ENCODE data around the gene WBP2. TPM values are rescaled to one million over a fixed set of nuclear protein-coding genes. Genes with fewer than 3 reads are reported as not detected.

WBP2 gene
- total and polyA plus RNA-seq, 2 of the 13 experiments (the other 11 are each of a cell fraction or from before 2014, with no cell fraction given): 29.2 to 29.5 TPM

DNA sequence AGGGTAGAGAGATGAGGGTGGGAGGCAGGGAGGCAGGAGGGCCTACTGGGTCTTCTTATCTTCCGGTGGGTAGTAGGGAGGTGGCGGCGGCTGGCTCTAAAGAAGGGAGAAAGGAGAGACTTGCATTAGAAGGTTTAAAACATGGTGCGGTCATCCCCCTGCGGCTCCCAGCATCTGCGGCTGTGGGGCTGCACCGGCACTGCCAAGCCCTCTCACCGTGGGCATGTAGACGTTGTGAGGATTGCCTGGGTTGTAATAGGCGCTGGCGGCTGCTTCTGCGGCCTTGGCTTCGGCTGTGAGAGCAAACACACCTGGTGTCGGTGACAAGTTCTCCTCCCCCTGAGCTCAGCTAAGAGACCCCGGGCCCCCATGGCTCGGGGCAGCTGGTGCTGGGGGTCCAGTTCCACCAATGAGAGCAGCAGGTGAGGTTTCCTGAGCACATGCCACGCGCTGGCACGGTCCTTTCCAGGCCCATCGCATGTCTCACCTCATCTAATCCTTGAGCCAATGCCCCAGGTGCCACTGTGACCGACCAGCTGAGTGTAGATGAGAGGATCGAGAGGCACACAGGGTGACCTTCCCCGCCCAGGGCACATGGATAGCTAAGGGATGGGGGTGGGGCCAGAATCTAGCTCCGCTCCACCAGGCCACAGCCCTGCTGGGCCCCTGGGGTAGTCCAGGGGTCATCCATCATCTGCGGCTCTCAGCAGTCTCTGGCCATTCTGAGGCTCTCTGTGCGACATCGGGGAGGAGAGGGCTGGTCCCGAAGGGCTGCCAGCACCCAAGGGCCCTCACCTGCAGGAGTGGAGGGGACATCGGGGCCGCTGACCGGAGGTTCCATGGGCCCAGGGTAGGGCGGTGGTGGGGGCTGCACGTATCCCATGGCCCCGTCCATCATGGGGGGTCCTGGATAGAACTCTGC is 8.2 kb downstream of the WBP2 start (continued):
- TF ChIP-seq, protein P1, sequence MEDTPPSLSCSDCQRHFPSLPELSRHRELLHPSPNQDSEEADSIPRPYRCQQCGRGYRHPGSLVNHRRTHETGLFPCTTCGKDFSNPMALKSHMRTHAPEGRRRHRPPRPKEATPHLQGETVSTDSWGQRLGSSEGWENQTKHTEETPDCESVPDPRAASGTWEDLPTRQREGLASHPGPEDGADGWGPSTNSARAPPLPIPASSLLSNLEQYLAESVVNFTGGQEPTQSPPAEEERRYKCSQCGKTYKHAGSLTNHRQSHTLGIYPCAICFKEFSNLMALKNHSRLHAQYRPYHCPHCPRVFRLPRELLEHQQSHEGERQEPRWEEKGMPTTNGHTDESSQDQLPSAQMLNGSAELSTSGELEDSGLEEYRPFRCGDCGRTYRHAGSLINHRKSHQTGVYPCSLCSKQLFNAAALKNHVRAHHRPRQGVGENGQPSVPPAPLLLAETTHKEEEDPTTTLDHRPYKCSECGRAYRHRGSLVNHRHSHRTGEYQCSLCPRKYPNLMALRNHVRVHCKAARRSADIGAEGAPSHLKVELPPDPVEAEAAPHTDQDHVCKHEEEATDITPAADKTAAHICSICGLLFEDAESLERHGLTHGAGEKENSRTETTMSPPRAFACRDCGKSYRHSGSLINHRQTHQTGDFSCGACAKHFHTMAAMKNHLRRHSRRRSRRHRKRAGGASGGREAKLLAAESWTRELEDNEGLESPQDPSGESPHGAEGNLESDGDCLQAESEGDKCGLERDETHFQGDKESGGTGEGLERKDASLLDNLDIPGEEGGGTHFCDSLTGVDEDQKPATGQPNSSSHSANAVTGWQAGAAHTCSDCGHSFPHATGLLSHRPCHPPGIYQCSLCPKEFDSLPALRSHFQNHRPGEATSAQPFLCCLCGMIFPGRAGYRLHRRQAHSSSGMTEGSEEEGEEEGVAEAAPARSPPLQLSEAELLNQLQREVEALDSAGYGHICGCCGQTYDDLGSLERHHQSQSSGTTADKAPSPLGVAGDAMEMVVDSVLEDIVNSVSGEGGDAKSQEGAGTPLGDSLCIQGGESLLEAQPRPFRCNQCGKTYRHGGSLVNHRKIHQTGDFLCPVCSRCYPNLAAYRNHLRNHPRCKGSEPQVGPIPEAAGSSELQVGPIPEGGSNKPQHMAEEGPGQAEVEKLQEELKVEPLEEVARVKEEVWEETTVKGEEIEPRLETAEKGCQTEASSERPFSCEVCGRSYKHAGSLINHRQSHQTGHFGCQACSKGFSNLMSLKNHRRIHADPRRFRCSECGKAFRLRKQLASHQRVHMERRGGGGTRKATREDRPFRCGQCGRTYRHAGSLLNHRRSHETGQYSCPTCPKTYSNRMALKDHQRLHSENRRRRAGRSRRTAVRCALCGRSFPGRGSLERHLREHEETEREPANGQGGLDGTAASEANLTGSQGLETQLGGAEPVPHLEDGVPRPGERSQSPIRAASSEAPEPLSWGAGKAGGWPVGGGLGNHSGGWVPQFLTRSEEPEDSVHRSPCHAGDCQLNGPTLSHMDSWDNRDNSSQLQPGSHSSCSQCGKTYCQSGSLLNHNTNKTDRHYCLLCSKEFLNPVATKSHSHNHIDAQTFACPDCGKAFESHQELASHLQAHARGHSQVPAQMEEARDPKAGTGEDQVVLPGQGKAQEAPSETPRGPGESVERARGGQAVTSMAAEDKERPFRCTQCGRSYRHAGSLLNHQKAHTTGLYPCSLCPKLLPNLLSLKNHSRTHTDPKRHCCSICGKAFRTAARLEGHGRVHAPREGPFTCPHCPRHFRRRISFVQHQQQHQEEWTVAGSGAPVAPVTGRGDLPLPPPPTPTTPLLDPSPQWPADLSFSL (CRISPR knock-in tag; IDR thresholded peaks at IDR 0.05): peak; percentile 59; the same call in 1 of the 2 replicates
- TF ChIP-seq GPN1 (CRISPR knock-in tag; IDR thresholded peaks at IDR 0.05; ENCODE audit: borderline replicate concordance): no peak
- no peak for TF ChIP-seq SIN3A (IDR thresholded peaks at IDR 0.05; ENCODE audit: borderline replicate concordance, low read depth, low read length)
- no peak for TF ChIP-seq ARNT (IDR thresholded peaks at IDR 0.05)
- TF ChIP-seq ZNF460 (CRISPR knock-in tag; IDR thresholded peaks at IDR 0.05; ENCODE audit: borderline replicate concordance): peak; percentile 24; the same call in 1 of the 2 replicates
- TF ChIP-seq RFX5 (IDR thresholded peaks at IDR 0.05; ENCODE audit: low read depth, low read length): no peak
- TF ChIP-seq SRSF4 (IDR thresholded peaks at IDR 0.05; ENCODE audit: low read depth, low read length, poor library complexity, severe bottlenecking): no peak
- TF ChIP-seq NFYC (CRISPR knock-in tag; IDR thresholded peaks at IDR 0.05): peak; percentile 71
- TF ChIP-seq, protein P2, sequence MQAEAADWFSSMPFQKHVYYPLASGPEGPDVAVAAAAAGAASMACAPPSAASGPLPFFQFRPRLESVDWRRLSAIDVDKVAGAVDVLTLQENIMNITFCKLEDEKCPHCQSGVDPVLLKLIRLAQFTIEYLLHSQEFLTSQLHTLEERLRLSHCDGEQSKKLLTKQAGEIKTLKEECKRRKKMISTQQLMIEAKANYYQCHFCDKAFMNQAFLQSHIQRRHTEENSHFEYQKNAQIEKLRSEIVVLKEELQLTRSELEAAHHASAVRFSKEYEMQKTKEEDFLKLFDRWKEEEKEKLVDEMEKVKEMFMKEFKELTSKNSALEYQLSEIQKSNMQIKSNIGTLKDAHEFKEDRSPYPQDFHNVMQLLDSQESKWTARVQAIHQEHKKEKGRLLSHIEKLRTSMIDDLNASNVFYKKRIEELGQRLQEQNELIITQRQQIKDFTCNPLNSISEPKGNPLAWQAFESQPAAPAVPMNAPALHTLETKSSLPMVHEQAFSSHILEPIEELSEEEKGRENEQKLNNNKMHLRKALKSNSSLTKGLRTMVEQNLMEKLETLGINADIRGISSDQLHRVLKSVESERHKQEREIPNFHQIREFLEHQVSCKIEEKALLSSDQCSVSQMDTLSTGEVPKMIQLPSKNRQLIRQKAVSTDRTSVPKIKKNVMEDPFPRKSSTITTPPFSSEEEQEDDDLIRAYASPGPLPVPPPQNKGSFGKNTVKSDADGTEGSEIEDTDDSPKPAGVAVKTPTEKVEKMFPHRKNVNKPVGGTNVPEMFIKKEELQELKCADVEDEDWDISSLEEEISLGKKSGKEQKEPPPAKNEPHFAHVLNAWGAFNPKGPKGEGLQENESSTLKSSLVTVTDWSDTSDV (CRISPR knock-in tag; IDR thresholded peaks at IDR 0.05): no peak; the same call in 1 of the 2 replicates
- TF ChIP-seq ZNF607 (CRISPR knock-in tag; IDR thresholded peaks at IDR 0.05; ENCODE audit: borderline replicate concordance): 0 out of 2 replicates have a peak, but pooled peaks have one; percentile 36
- no peak for TF ChIP-seq ZFAT (CRISPR knock-in tag; conservative IDR thresholded peaks at IDR 0.05)
- TF ChIP-seq, protein P3, sequence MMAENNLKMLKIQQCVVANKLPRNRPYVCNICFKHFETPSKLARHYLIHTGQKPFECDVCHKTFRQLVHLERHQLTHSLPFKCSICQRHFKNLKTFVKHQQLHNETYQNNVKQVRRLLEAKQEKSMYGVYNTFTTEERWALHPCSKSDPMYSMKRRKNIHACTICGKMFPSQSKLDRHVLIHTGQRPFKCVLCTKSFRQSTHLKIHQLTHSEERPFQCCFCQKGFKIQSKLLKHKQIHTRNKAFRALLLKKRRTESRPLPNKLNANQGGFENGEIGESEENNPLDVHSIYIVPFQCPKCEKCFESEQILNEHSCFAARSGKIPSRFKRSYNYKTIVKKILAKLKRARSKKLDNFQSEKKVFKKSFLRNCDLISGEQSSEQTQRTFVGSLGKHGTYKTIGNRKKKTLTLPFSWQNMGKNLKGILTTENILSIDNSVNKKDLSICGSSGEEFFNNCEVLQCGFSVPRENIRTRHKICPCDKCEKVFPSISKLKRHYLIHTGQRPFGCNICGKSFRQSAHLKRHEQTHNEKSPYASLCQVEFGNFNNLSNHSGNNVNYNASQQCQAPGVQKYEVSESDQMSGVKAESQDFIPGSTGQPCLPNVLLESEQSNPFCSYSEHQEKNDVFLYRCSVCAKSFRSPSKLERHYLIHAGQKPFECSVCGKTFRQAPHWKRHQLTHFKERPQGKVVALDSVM (CRISPR knock-in tag; IDR thresholded peaks at IDR 0.05): peak; percentile 56; the same call in 1 of the 2 replicates
- no peak for TF ChIP-seq ZNF672 (CRISPR knock-in tag; IDR thresholded peaks at IDR 0.05)
- no peak; the same call in 1 of the 2 replicates for TF ChIP-seq ZNF782 (CRISPR knock-in tag; IDR thresholded peaks at IDR 0.05; ENCODE audit: borderline replicate concordance)
- TF ChIP-seq MEIS2 (CRISPR knock-in tag; IDR thresholded peaks at IDR 0.05): peak; percentile 99
- TF ChIP-seq ZNF558 (CRISPR knock-in tag; IDR thresholded peaks at IDR 0.05; ENCODE audit: borderline replicate concordance): peak; percentile 88; the same call in 1 of the 2 replicates
- TF ChIP-seq SUZ12 (IDR thresholded peaks at IDR 0.05; ENCODE audit: low read depth, low read length): no peak

All from HepG2 (cell line).